Cerebellar nuclear complex (tissue), 1 donor: ENCODE measurements around the gene FGD6.
"Not testable (repeated sequence)": the region's sequence is repeated elsewhere in the genome, so short reads cannot be mapped to it uniquely, and the experiment has no call there.

Source experiments
- DNase-seq, 2 experiments: peaks; one replicate each; lab custom pipeline; 2025; lab: John Stamatoyannopoulos, UW

Gene FGD6

DNA sequence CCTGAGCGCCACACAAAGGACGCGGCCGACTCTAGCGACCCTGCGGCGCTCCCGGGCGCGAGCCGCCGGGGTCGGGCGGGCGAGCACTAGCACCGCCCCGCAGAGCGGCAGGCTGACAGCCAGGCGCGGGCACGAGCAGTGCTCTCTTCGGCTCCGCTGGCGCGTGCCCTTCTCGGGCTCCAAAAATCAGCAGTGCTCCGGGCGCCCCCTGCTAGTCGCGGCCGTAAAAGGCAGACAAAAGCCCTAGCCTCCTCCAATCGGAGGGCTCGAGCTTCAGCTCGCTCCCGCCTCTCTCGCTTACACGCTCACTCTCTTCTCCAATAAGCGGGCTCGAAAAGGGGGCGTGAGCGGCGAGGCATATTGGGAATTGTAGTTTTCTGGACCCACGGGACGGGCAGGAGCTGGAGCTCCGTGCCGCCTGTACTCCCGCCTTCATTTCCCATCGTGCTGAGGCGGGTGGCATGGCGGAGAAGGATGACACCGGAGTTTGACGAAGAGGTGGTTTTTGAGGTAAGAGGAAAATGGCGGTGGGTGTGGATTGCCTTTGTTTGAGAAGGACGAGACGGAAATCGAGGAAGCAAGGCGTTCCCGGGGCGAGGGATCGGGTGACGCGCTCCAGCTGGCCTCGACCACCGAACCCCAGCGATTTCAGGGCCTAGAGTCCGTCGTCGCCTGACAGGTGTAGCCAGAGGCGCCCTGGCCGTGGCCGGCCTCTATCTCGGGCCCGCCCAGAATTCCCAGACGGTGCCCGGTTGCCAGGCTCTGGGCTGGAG, at the start of gene FGD6, which contains the start of gene VEZT:
Gene FGD6, minus strand, starts transcription at position 91 of the 773 bp plus-strand sequence. CDS start 227 bp downstream, outside the sequence.
Gene VEZT, plus strand, starts transcription at position 431 of the 773 bp plus-strand sequence. Its CDS starts 44 bp downstream, at position 475.
- DNase-seq, result peak; percentile 96 to 99

DNA sequence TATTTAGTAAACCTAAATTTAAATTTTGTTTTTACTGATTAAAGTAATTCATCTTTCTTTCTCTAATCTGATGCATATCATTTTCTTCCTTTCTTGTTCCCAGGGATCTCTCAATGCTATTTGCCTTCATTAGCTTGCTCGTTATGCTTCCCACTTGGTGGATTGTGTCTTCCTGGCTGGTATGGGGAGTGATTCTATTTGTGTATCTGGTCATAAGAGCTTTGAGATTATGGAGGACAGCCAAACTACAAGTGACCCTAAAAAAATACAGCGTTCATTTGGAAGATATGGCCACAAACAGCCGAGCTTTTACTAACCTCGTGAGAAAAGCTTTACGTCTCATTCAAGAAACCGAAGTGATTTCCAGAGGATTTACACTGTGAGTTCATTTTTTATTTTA, 49.0 kb upstream of the FGD6 start:
- no peak for DNase-seq

DNA sequence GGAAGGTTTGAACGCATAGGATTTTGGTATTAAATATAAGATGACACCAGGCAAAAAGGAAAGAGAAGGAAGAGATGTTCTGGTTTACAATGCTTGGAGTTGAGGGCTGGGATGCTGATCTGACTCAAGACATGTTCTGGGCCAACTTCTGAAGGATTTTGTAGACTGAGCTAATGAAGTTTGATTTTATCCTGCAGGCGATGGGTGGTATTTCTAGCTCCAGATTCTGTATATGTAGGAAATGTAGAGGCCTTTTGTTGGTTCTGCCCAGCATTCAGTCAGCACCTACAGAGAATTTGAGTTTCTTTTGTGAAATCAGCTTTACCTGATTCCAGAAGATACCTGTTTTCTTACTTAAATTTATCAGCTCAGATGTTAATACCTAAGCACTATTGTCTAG, 48.5 kb upstream of the FGD6 start:
- DNase-seq, result no peak

DNA sequence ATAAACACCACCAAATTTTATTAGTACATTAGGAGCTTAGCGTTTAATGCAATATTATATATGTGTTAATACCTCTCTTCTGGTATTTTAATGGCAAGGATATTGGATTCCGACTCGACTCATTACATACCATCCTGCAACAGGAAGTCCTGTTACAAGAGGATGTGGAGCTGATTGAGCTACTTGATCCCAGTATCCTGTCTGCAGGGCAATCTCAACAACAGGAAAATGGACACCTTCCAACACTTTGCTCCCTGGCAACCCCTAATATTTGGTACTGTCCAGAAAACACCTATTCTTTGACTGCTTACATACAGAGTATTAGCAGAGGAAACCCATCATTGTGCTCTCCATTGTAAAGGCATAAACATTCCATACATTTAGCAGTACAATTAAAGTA, 45.5 kb upstream of the FGD6 start:
- DNase-seq, result no peak

DNA sequence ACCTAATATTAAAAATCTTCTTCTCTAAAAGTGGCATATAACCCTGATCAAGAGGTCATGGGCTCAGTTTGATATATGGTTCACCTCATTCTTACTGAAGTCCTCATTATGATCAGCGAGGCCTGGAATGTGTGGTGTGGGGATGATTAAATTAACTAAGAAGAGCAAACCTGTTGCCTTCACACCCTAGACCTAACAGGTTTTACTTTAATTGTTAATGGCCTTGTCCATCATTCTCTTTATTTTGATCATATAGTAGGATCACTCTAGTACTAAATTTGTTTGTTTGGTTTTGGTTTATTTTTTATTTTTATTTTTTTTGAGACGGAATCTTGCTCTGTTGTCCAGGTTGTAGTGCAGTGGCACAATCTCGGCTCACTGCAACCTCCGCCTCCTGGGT, 43.8 kb upstream of the FGD6 start:
- no peak for DNase-seq

DNA sequence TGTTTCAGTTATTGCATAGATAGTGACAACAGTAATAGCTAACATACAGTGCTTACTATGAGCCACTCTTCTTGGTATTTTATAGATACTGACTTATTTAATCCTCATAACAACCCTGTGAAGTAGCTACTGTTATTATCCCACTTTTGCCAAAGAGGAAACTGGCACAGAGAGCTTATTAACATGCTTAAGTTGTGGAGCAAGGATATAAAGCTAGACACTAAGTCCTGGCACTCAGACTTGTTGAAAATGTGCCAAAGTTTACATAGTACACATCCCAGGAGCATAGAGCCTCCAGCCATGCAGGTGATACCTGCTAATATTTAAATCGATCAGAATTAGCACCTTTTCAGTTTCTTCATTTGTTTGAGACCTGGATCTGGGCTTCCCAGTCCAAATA, 42.1 kb upstream of the FGD6 start:
- no peak for DNase-seq

DNA sequence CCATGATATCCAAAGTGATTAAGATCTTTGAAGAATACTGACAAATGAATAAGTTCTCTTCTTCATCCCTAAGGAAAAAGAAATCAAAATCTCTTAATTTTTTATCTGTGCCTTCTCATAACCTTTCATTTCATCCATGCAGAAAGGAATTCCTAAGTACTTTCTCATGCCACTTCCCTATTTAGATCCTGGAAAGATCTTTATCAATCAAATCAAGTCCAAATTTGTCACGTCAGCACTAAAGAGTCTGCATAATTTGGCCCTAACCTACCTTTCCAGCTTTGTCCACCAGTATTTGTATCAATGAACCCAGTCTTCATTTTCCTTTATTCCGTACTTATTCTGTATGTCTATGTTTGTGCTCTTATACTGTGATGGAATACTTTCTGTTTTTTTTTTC, 41.5 kb upstream of the FGD6 start:
- no peak for DNase-seq

DNA sequence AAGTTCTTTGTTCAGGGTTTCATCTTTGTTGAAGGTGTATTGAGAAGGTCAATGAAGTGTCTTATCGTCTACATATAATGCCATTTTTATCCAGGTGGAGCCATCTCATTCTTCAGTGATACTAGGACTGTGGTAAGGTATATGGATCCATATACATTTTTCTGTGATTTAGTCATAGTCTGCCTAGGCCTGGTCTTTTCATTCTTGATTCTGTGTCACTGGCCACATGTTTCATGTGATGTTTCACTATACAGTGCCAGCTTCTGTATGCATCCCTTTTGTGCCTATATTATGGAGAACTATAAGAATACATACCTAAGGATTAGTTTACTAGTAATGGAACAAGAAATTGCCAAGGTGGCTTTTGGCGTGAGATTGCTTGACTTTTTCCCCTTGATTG, 40.9 kb upstream of the FGD6 start:
- no peak for DNase-seq

DNA sequence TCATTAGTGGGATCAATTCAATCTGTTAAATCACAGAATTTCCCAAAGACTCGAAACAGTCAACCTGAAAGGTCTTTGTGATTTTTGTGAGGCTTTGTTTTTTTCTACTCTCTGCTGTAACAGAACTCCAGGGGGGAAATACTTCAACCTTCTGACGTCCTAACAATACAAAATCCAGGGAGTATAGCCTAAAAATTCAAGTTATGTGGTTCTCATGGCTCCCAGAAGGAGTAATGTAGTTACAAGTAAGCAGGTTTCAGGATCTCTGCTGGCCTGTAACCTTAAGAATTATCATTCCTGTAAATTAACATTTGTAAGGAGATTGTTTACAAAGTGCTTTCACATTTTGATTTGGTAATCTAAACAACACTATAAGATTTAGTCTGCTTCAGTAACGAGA, 40.3 kb upstream of the FGD6 start:
- DNase-seq, result no peak

DNA sequence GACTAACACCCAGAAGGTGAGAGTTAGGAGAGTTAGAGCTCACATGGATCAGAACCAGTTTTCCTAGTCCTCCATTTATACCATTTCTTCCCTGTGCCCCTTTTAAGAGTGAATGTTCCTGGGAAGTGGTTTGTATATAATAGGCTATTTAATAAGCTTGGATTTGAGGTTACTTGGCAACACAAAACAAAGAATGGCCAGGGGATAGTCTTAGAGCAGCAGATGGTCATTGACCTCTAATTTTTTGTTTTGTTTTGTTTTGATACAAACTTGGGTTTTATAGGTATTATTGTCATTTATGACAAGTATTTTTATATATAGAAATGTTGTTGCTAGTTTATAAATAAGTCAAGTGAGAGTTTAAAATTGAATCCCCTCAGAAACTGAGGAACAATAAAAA, 36.1 kb upstream of the FGD6 start:
- no peak for DNase-seq

DNA sequence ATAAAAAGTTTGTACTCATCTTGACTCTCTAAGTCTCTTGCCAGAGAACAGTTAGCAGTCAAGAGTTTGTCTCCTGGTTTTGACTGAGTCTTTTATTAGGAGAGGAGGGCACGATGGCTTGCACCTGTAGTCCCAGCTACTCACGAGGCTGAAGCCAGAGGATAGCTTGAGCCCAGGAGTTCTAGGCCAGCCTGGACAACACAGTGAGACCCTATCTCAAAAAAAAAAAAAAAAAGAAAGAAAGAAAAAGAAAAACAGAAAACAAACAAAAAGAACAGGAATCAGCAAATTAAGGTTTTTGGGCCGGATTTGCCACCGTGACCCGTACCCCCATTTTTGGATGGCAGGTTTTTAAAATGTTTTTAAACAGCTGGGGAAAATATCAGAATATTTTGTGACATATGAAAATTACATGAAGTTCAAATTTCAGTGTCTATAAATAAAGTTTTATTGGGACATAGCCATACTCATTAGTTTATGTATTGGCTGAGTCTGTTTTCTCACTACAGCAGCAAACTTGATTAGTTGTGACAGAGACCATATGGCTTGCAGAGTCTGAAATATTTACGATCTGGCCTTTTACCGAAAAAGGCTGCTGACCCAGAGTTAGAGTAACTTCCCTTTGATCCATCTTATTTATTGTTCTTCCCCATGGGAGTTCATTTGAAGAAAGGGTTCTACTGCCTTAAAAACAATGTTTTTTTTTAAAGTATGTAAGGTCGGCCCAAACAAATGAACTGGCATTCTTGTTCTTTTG, 31.5 kb upstream of the FGD6 start:
- no peak for DNase-seq

DNA sequence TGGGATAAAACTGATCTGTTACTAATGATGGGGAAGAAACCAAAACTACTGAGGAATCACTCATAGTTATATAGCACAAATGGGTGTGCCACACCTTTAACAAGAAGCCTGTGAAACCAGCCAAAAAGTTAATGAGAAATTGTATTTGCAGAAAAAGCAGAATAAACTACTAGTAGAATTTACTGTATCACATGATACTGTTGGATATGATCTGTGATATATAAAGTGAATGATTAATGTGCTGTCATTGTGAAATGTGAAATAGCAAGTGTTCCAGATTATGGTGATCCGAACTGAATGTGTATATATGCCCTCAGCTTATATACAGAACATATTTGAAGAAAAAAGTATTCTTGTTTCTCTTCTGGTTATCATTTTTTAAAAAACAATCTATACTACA, 30.8 kb upstream of the FGD6 start:
- DNase-seq, result no peak

DNA sequence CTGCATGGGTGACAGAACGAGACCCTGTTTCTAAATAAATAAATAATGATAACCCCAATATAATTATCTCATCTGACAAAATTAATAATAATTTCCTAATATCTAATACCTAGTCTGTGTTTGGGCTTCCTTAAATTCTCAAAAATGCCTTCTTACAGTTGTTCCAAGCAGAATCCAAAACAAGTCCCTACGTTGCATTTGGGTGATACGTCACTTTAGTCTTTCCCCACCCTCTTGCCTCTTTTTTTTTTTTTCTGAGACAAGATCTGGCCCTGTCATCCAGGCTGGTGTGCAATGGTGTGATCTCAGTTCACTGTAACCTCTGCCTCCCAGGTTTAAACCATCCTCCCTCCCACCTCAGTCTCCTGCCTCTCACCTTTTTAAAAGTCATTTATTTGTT, 27.1 kb upstream of the FGD6 start:
- no peak for DNase-seq

DNA sequence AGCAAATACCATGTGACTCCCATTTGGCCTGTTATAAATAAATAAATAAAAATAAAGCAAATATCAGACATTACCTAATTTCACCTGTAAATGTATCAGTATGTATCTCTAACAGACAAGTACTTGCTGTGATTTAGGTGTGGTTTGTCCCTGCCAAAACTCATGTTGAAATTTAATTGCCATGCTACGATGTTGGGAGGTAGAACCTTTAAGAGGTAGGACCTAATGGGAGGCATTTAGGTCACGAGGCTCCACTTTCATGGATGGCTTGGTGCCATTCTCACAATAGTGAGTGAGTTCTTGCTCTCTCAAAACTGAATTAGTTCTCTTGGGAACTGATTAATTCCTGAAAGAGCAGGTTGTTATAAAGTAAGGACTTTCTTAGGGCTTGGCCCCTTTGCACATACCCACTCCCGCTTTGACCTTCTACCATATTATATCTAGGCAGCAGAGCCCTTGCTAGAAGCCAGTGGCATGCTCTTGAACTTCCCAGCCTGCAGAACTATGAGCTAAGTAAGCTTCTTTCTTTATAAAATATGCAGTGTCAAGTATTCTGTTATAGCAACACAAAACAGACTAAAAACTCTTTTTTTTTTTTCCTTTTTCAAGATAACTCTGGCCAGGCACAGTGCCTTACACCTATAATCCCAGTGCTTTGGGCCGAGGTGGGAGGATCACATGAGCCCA, 26.4 kb upstream of the FGD6 start:
- no peak for DNase-seq

DNA sequence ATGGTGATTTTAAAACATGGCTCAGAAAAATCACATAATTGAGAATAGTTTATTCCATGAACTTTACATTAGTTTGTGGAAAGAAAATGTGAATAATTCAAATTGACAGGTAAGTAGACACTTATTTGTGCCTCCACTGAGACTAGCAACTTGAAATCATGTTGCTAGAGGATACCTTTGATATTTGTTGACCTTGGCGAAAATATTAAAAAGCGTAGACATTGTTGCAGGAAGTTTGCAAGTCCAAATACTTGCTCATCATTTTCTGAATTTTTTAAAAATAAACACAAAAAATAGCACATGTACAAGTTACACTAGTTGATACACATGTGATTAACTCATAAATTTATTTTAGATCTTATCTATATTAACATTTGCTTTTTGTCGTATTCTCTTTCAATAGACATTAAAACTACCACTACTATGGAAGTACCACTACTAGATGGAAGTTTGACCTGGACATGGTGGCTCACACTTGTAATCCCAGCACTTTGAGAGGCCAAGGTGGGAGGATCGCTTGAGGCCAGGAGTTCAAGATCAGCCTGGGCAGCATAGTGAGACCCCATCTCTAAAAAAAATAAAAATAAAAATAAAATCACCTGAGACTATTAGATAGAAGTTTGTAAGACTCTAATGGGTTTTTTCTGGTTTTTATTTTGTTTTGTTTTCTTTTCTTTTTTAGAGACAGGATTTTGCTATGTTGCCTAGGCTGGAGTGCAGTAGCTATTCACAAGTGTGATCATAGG, 24.7 kb upstream of the FGD6 start:
- DNase-seq, result no peak

DNA sequence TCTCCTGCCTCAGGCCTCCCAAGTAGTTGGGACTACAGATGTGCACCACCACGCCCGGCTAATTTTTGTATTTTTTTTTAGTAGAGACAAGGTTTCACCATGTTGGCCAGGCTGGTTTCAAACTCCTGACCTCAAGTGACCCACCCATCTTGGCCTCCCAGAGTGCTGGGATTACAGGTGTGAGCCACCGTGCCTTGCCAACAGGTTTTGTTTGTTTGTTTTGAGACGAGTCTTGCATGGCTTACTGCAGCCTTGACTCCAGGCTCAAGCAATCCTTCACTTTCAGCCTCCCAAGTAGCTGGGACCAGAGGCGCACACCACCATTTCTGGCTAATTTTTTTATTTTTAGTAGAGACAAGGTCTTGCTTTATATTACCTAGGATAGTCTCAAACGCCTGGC, 23.9 kb upstream of the FGD6 start:
- not testable (repeated sequence) for DNase-seq

DNA sequence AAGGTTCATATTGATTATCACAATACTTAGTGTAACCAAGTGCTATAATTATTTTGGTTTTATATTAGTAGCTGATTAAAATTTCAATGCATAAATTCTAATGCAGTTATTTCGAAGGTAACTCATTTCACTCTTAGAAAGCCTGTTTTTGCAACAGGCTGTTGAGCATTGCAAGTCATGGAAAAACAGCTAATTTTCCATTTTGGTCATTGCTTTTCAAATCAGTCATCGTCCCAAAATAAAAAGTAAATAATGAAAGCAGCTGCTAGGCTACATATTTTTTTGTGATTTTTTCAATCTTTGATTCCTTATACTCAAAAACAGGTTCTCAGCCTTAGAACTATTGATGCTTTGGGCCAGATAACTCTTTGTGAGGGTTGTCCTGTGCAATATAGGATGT, 23.3 kb upstream of the FGD6 start:
- DNase-seq, result no peak

DNA sequence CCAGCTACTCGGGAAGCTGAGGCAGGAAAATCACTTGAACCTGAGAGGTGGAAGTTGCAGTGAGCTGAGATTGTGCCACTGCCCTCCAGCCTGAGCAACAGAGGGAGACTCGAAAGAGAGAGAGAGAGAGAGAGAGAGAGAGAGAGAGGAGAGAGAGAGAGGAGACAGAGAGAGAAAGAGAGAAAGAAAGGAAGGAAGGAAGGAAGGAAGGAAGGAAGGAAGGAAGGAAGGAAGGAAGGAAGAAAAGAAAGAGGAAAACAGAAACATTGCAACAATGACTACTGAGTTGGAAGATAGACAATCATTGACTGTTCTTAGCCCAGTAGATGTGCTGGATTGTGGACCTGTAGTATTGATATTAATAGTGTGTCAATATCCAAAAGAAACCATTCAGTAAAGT, 22.6 kb upstream of the FGD6 start:
- DNase-seq, result not testable (repeated sequence)

DNA sequence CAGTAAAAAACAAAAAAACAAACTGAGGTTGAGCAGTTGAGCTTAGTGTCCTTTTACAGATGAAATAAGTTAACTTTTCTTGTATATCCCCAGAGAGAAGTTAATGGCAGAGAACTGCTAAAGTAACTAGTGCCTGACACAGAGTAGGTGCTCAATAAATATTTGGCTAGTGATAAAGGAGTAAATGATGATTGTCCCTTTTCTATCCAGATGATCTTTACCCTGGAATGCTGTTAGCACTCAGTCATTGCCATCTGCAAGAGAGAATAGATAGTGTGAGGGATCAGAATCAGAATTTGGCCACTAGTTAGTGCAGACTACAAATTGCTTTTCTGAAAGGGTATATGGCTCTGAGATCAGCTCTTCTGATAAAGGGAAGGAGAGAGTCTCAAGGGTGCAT, 21.9 kb upstream of the FGD6 start:
- no peak for DNase-seq

DNA sequence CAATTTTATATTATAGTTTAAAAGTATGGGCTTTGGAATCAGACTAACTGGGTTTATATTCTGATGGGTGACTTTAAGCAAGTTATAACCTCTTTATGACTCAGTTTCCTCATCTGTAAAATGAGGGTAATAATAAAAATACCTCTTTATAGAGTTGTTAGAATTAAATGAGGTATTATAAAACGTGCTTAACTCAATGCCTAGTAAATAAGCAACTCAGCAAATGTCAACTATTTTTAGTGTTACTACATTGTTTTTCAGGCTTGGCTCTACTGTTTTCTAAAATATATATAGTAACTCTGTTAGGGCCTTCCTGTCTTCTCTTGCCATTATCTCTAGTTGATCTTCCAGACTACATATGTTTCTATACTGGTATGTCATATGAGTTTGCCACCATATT, 20.9 kb upstream of the FGD6 start:
- no peak for DNase-seq

DNA sequence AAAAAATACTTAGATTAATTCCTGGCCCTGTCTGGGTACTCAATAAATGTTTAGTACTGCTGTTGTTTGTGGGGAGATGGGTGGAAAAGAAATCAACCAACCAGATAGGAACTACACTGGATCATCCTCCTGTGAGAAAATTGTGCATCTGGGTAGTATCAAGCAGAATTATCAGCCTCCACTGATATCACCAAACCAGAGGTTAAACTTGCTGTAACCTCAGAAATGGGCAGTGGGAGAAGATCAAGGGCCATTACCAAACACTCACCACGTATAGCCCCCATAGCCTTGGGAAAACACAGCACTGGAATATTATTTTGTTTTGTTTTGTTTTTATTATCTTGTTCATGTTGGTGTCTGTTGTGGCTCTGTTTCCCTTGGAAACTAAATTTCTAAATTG, 20.0 kb upstream of the FGD6 start:
- no peak for DNase-seq

DNA sequence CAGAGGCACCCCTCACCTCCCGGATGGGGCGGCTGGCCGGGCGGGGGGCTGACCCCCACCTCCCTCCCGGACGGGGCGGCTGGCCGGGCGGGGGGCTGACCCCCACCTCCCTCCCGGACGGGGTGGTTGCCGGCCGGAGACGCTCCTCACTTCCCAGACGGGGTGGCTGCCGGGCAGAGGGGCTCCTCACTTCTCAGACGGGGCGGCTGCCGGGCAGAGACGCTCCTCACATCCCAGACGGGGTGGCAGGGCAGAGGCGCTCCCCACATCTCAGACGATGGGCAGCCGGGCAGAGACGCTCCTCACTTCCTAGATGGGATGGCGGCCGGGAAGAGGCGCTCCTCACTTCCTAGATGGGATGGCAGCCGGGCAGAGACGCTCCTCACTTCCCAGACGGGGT, 18.4 kb upstream of the FGD6 start:
- DNase-seq, result not testable (repeated sequence)
